ENCODE results near the gene PPIP5K1.
"Not testable (repeated sequence)": the region's sequence is repeated elsewhere in the genome, so short reads cannot be mapped to it uniquely, and the experiment has no call there.

The PPIP5K1 gene

GRCh38 chr15:43544266-43544665 is 45.7 kb downstream of the PPIP5K1 start:
- no peak for DNase-seq

- peak in 1 of 3 donors; percentile 11 for DNase-seq
Observed at GRCh38 chr15:43541785-43542184, 48.2 kb downstream of the PPIP5K1 start.

GRCh38 chr15:43538091-43538490 is 51.9 kb downstream of the PPIP5K1 start:
- no peak for DNase-seq

- DNase-seq, result no peak
Observed at GRCh38 chr15:43534897-43535296, 55.1 kb downstream of the PPIP5K1 start.

GRCh38 chr15:43532826-43533225 is 57.2 kb downstream of the PPIP5K1 start:
- not testable (repeated sequence) for DNase-seq

- DNase-seq, result no peak
Observed at GRCh38 chr15:43531018-43531670, 58.9 kb downstream of the PPIP5K1 start.

- DNase-seq, result no peak
Observed at GRCh38 chr15:43529587-43530345, 60.2 kb downstream of the PPIP5K1 start.

- DNase-seq, result no peak
Observed at GRCh38 chr15:43529141-43529540, 60.9 kb downstream of the PPIP5K1 start.

- DNase-seq, result no peak
Observed at GRCh38 chr15:43528542-43529007, 61.4 kb downstream of the PPIP5K1 start.

GRCh38 chr15:43527802-43528541 is 62.0 kb downstream of the PPIP5K1 start:
- no peak for DNase-seq

GRCh38 chr15:43527016-43527801 is 62.8 kb downstream of the PPIP5K1 start:
- DNase-seq, result no peak

GRCh38 chr15:43526261-43526930 is 63.6 kb downstream of the PPIP5K1 start:
- DNase-seq, result no peak

- no peak for DNase-seq
Observed at GRCh38 chr15:43525131-43525530, 64.9 kb downstream of the PPIP5K1 start.

- DNase-seq, result no peak
Observed at GRCh38 chr15:43524254-43524845, 65.7 kb downstream of the PPIP5K1 start.

GRCh38 chr15:43523646-43524045 is 66.4 kb downstream of the PPIP5K1 start:
- DNase-seq, result no peak

- DNase-seq, result no peak
Observed at GRCh38 chr15:43522247-43522646, 67.8 kb downstream of the PPIP5K1 start.

GRCh38 chr15:43521419-43521818 is 68.6 kb downstream of the PPIP5K1 start:
- DNase-seq, result no peak

- peak in 1 of 3 donors; percentile 26 for DNase-seq
Observed at GRCh38 chr15:43520138-43520537, 69.9 kb downstream of the PPIP5K1 start.

- peak; percentile 44 to 57 (median 49) for DNase-seq
Observed at GRCh38 chr15:43519196-43519595, 70.8 kb downstream of the PPIP5K1 start.

- no peak for DNase-seq
Observed at GRCh38 chr15:43518197-43518761, 71.7 kb downstream of the PPIP5K1 start.

Measured in suppressor macrophage treated with lipopolysaccharide for 1 hour (primary cell).